Fibroblast of skin of back (primary cell): Measurements from ENCODE around the gene JAZF1.

Experiments used
- DNase-seq: peaks from one replicate; pipeline ENCODE4 v3.0.0-alpha.2; 2013

Gene JAZF1

DNA sequence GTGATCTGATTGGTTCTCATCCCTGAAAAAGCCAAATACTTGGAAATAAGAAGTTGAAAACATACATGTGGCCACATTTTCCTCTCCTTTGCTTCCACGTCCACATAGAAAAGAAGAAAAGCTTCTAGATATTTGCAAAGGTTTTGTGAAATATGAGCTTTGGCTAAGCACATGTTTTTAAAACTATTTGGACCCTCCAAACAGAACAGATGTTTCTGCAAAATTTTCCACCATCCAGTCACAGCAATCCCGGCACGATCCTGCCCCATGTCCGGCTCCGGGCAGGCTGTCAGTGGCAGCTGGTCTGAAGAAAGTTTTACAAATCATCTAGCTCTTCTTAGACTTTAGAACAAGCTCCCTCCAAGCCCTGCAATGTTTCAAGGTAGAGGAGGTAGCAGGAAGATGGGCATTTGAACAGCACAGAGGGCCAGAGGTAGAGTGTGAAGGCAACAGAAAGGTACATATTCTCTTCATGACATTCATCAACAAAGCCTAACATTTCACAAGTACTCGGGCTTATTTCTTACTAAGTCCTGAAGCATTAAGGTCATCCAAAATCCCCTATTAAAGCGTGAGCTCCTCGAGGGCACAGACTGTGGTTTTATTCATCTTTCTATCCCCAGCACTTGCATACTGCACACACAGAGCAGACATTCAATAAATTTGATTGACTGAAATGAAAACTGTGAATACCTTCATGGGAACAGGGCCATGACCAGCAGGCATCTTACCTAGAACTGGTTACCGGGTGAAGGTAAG lies 110.1 kb downstream of the JAZF1 start:
- no peak for DNase-seq

GRCh38 chr7:28069807-28070206 lies 110.8 kb downstream of the JAZF1 start:
- peak; percentile 59 for DNase-seq

GRCh38 chr7:28069388-28069787 lies 111.2 kb downstream of the JAZF1 start:
- no peak for DNase-seq

DNA sequence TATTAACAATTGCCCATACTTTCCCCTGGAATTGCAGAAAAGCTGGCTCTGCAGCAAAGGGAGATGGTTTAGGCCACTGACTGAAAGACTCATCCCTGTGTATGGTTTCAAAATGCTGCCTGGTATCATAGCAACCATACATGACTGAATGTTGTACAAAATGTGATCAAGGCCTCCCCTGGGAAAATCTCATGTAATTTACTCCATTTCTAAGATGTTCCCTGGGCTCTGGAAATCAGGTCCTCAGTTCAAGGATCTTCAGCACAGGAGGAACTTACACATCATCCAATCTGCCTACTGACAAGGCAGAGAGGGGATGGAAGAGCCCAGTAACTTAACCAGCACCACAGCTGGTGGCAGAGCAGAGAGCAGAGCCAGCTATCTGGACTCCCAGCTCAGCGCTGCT lies 111.8 kb downstream of the JAZF1 start:
- peak; percentile 82 for DNase-seq

DNA sequence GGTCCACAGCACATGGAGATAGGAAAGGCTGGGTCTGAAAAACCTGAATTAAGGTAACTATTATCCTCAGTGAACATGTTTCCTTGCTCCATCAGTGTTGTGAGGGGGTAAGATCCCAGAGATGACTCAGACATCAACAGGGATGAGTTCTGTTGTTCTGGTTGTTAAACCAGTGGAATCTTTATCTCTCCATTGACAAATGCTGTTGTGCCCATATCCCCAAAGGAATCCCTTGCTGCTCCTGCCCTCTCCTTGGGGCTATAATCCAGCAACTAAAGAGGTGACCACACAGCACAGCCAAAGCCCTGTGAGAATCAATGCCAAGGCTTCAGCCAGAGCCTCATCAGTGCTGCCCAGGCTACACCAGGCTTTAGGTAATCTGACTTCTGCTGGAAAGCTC lies 113.4 kb downstream of the JAZF1 start:
- DNase-seq, result no peak

- DNase-seq, result no peak
These were observed 114.8 kb downstream of the JAZF1 start for GRCh38 chr7:28065721-28066285.

- DNase-seq, result no peak
These were observed 115.3 kb downstream of the JAZF1 start for GRCh38 chr7:28065308-28065707.

GRCh38 chr7:28064437-28064836 lies 116.2 kb downstream of the JAZF1 start:
- DNase-seq, result peak; percentile 56

DNA sequence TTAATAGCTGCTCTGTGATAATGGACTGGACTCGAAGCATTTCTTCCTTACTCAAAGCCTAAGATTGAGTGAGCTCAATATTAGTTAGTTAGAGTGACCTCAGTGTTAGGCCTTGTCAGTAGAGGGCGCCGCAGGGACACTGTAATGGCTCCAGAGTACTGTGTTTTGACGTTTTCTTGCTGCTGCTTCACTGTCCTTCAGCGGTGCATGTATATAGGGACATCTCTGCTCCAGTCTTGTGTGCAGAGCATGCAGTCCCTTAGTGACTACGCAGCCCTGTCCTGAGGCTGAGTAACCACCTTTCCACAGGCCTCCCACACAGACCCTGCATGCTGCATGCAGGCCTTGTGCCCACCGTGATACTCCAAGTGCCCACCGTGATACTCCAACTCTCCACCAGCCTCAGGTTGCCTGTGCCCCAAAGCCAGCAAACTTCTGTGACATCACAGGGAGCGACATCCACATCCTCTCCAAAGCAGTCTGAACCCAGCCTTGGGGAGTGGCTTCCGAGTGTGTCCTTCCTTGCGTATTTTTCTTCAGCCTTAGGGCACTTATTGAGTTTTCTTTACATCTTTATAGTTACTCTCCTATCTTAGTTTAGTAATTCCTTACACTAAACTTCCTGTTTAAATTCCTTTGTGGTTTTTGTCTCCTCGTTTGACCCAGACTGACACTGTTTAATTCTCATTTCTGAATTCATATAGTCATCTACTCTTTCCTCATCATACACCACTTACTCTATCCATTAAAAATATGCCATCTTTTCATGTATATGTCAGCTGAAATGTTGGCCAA lies 118.2 kb downstream of the JAZF1 start:
- peak; percentile 72 for DNase-seq

DNA sequence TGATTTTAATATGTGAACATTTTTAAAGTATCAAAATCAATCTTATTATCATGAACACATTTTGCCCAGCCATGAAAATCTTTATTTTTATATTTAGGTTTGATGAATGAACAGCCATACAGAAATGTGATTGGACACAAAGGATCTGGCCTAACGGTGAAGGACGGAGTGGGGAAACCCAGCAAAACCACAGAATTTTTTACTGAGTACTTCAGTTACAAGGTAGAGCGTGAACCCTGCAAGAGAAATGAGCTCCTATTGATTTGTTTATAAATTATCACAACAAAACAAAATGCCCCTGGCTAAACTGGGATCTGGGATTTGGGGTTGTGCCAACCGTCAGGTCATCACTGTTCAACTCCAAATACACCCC lies 118.8 kb downstream of the JAZF1 start:
- no peak for DNase-seq

DNA sequence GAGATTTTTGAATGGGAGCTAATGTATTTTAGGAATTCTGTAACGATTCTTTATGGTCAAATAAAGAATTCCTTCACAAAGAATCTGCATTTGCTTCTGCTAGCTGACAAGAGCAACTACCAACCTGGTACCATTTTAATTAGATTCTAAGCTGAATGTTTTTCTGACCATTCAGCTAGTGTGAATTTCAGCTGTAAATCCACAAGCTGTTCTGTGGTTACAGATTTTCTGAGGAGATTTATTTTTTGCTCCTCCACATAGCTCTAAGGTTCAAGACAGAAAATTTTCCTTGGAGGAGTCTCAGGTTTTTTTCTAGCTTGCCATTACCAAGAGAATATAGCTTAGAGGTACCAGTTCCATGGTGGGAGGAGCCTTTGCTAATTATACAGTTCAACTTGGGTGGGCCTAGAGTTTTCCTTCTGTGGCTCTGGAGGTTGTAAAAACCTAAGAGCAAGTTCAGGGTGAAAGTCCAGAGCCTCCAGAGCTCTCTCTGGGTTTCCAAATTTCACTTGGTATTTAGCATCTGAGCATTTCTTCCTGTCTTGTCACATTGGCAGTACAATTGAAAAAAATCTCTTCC lies 120.1 kb downstream of the JAZF1 start:
- DNase-seq, result no peak

DNA sequence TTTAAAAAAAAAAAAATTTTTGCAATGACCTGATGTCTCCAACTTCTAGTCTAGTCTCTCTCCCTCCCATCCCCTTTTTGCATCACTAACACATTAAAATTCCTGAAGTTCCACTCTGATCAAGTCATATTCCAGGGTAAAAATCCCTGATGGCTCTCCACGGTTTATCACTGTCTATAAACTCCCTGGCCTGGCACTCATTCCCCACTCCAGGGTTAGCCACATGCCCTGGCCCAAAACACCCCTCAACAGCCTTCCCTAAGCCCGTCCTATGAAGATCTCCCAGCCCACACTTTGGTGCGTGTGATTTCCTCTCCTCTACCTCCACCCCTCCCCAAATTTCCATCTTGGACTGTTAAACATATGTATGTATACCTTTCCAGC lies 125.4 kb downstream of the JAZF1 start:
- peak; percentile 75 for DNase-seq

GRCh38 chr7:28054531-28055160 lies 125.9 kb downstream of the JAZF1 start:
- DNase-seq, result no peak

GRCh38 chr7:28052933-28053332 lies 127.7 kb downstream of the JAZF1 start:
- peak; percentile 58 for DNase-seq

DNA sequence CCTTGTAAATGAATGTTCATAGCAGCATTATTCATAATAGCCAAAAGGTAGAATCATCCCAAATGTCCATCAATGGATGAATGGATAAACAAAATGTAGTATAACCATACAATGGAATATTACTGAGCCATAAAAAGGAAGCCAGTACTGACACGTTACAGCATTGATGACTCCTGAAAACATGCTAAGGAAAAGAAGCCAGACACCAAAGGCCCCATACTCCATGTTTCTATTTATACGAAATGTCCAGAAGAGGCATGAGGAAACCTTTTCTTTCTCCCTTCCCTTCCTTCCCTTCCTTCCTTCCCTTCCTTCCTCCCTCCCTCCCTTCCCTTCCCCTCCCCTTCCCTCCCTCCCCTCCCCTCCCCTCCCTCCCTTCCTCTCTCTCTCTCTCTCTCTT lies 131.9 kb downstream of the JAZF1 start:
- no peak for DNase-seq

DNA sequence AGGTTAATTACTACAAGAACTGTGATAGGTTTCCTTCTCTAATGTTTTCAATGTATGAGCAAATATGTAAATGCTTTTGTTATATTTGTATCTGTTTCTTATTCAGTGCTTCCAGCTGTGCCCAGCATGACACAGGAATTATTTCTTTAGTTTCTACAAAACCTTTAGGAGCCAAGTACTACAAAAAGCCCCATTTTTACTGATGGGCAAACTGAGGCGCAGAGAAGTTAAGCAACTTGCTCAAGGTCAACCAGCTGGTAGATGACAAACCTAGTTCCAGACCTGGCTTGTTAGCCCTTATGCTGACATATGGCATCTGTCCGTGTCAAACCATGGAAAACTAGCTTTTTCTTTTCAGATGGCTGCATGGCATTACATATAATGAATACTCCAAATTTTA lies 134.6 kb downstream of the JAZF1 start:
- DNase-seq, result no peak

- DNase-seq, result no peak
These were observed 135.0 kb downstream of the JAZF1 start for GRCh38 chr7:28045592-28045991.

DNA sequence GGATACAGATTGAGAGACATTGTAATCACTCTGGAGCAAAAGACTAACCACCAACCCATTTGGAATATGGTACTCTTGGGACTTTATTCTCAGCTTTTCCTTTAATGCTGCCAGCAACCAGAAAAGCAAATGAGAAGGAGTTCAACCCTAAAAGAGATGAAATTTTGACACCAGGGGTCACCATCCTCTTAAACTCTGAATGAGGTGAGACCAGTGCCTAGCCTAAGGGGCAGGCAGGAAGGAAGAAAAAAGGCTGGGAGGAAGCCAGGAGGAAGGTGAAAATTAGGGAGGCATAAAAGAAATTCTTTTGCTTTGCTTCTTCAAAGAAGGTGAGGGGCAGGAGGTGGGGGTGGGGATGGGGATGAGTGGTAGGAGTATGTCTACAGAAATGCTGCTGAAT lies 135.8 kb downstream of the JAZF1 start:
- no peak for DNase-seq

DNA sequence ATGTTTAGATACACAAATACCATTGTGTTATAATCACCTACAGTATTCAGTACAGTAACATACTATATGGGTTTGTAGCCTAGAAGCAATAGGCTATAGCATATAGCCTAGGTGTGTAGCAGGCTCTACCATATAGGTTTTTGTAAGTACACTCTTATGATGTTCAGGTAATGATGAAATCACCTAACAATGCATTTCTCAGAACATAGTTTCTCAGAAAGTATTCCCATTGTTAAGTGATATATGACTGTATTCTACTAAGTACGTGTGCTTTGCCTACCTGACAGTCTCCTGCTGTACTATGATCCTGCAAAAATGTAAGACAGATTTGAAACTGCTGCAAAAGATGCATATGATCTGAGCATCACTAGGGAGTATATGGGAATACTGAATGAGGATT lies 137.9 kb downstream of the JAZF1 start:
- no peak for DNase-seq

GRCh38 chr7:28041508-28042314 lies 138.9 kb downstream of the JAZF1 start:
- DNase-seq, result peak; percentile 97

- peak; percentile 55 for DNase-seq
These were observed 142.3 kb downstream of the JAZF1 start for GRCh38 chr7:28038175-28038797.
